Transverse colon (tissue), 4 donors: ENCODE data around the gene STAB1. TPM values are rescaled to one million over a fixed set of nuclear protein-coding genes. Genes with fewer than 3 reads are reported as not detected.

Experiments used
- DNase-seq: peaks from one replicate; pipeline ENCODE4 v3.0.0-alpha.2; 2019
- H3K27ac ChIP-seq, 4 donors: fragments of 200-600 bp; sonication (generic); 2 replicates each; pipeline ENCODE4 v1.5.1; 2016 to 2018; ENCODE audit warnings: inconsistent platforms in 4 of 4
- H3K27me3 ChIP-seq: fragments of 200-600 bp; sonication (generic); 2 replicates; pipeline ENCODE4 v1.5.1; 2017; ENCODE audit warnings: inconsistent platforms
- H3K36me3 ChIP-seq, 4 donors: fragments of 200-600 bp; sonication (generic); 2 replicates each; pipeline ENCODE4 v1.5.1; 2017 to 2019; ENCODE audit warnings: inconsistent platforms in 4 of 4
- H3K4me1 ChIP-seq, 4 donors: fragments of 200-600 bp; sonication (generic); 2 replicates each; pipeline ENCODE4 v1.5.1; 2017 to 2020; ENCODE audit warnings: inconsistent platforms in 4 of 4
- H3K4me3 ChIP-seq, 4 donors: fragments of 200-600 bp; sonication (generic); 1 replicate in 1 of 4; 2 replicates in 3 of 4; pipeline versions ENCODE4 v1.5.1 to v1.6.1; 2017 to 2019; ENCODE audit warnings: inconsistent platforms in 4 of 4
- H3K9me3 ChIP-seq, 2 donors: fragments of 200-600 bp; sonication (generic); 2 replicates each; pipeline ENCODE4 v1.5.1; 2017 to 2019; ENCODE audit warnings: inconsistent platforms in 2 of 2
- EP300 ChIP-seq: sonication (generic); formaldehyde crosslinking; IDR thresholded peaks from one replicate; pipeline ENCODE4 v1.6.1; 2017; ENCODE audit warnings: antibody characterized with exemption, low read depth
- POLR2A ChIP-seq: fragments of 450-650 bp; IDR thresholded peaks from one replicate; pipeline ENCODE4 v1.6.1; 2016; ENCODE audit warnings: antibody characterized with exemption, mild to moderate bottlenecking, moderate library complexity
- POLR2AphosphoS5 ChIP-seq, 3 donors: sonication (generic); formaldehyde crosslinking; IDR thresholded peaks; one replicate each; pipeline ENCODE4 v1.6.1; 2016; ENCODE audit warnings: antibody characterized with exemption in 3 of 3
- WGBS, 2 donors: methylation state at CpG; one replicate each; pipeline ENCODE4 v1.1.5; 2018; ENCODE audit warnings: low coverage in 1 of 2; 5-methylcytosine and 5-hydroxymethylcytosine counted together
- in situ Hi-C, 4 donors: fragments of 200-750 bp; cut with MboI; loops; one replicate each; pipeline versions ENCODE4 v1.15.0 to v1.15.1; 2017; ENCODE audit warnings: low sequenced_read_pairs in 3 of 4, low pct_ligation_motif_present in 1 of 4, low pct_unique_long_range_greater_than_20kb in 1 of 4
- intact Hi-C: fragments of 100-400 bp; cut with DNase I; formaldehyde crosslinking; loops from one replicate; pipeline ENCODE4 v1.15.1; 2023; ENCODE audit warnings: low total_unique reads
- total RNA-seq, 4 donors: library from RNA; depleted of rRNA; stranded (reverse); fragments of >200 nt; gene quantifications; one replicate each; pipeline ENCODE4 v1.1.0, GENCODE V29; 2016
- TF ChIP-seq, protein P1 (sequence below), 5 experiments: fragments of 200-600 bp in 3 of 5; fragments of 450-650 bp in 2 of 5; sonication (generic) in 3 of 5; IDR thresholded peaks; 1 replicate in 2 of 5; 2 replicates in 3 of 5; pipeline ENCODE4 v1.5.1; 2016 to 2017; ENCODE audit warnings: antibody characterized with exemption in 5 of 5, inconsistent platforms in 3 of 5, mild to moderate bottlenecking in 2 of 5, moderate library complexity in 1 of 5

Gene STAB1
- total RNA-seq, 4 donors from 2014 or later, result 42.6 to 152 (median 70.3) TPM

DNA sequence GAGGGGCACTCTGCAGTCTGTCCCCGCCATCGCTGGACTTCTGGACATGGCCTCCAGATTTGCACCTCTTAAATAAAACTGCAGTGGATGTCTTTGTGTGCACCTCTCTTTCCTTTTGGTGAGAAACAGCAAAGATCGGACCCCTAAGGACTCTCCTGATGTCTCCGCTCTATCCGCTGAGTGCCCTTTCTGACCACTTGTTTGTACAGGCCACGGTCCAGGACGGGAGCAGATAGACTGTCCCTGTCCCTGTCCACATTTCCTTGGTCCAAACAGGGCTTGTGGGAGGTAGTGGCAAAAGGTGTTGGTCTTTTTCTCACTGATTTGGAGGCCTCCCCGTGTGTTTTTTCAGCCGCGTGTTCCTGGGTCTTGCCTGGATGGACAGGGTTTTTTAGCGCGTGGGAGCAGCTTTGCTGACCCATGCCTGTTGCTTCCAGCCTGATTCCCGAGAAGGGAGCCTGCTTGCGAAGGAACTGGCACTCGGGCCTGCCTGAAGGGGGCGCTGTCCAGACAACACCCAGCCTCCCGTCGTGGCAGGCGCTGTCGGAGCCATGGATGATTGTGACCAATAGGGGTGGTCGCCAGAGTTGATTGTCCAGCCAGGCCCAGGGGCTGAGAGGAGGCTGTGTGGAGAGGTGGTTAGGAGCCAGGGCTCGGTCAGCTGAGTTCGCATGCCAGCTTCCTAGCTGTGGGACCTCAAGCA lies 13.2 kb upstream of the STAB1 start:
- Histone ChIP-seq H3K4me1 (peaks cover 0 to 16% (median 4%) of the 10 kb centered on the region in 4 donors), H3K27ac (no peak overlapping the region), H3K9me3 (no peaks in the 10 kb centered on the region), H3K27me3 (no peaks in the 10 kb centered on the region), H3K4me3 (no peak overlapping the region), H3K36me3 (peaks cover 0 to 53% (median 25%) of the 10 kb centered on the region in 4 donors)
- WGBS, 2 donors, result 91 to 100% methylated on average over 8 to 22 of the region's 23 CpGs
- TF ChIP-seq, protein P1, sequence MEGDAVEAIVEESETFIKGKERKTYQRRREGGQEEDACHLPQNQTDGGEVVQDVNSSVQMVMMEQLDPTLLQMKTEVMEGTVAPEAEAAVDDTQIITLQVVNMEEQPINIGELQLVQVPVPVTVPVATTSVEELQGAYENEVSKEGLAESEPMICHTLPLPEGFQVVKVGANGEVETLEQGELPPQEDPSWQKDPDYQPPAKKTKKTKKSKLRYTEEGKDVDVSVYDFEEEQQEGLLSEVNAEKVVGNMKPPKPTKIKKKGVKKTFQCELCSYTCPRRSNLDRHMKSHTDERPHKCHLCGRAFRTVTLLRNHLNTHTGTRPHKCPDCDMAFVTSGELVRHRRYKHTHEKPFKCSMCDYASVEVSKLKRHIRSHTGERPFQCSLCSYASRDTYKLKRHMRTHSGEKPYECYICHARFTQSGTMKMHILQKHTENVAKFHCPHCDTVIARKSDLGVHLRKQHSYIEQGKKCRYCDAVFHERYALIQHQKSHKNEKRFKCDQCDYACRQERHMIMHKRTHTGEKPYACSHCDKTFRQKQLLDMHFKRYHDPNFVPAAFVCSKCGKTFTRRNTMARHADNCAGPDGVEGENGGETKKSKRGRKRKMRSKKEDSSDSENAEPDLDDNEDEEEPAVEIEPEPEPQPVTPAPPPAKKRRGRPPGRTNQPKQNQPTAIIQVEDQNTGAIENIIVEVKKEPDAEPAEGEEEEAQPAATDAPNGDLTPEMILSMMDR (IDR thresholded peaks at IDR 0.05), result peak in 1 of 5 experiments; percentile 11
- no peak for TF ChIP-seq POLR2AphosphoS5 (IDR thresholded peaks at IDR 0.05)
- TF ChIP-seq EP300, result no peak
- TF ChIP-seq POLR2A, result no peak
- intact Hi-C loops (no loop called here), in situ Hi-C loops (no loop called here)
- DNase-seq, result no peak

DNA sequence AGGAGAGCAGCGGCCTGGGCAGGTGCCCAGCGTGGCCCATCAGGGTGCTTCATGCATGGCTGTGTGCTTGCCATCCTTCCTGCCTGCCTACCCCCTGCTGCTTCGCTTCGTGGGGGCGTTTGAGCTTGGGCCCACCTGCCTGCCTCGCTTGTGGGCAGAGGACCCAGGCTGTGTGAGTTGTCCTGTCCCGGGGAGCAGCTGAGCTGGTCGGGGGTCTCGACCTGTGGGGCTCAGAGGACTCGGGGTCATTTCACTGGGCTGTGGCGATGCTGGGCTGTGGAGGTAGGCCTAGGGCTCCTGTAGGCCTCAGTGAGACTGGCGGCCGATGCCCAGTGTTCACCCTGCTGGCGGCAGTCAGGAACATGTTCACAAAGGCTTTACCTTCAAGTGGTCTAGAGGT lies 12.1 kb upstream of the STAB1 start:
- Histone ChIP-seq H3K36me3 (peaks cover 0 to 46% (median 21%) of the 10 kb centered on the region in 4 donors), H3K4me3 (no peak overlapping the region), H3K27ac (peak overlapping the region in 3 of 4 donors; percentile 20 to 51 (median 46)), H3K27me3 (no peaks in the 10 kb centered on the region), H3K4me1 (peaks cover 0 to 16% (median 4%) of the 10 kb centered on the region in 4 donors), H3K9me3 (no peaks in the 10 kb centered on the region)
- in situ Hi-C loops (no loop called here), intact Hi-C loops (no loop called here)
- TF ChIP-seq, protein P1 (IDR thresholded peaks at IDR 0.05), result no peak
- no peak for TF ChIP-seq POLR2A
- no peak for TF ChIP-seq POLR2AphosphoS5 (IDR thresholded peaks at IDR 0.05)
- no peak for TF ChIP-seq EP300
- no peak for DNase-seq
- 88 to 93% methylated on average over 5 to 14 of the region's 14 CpGs for WGBS, 2 donors

DNA sequence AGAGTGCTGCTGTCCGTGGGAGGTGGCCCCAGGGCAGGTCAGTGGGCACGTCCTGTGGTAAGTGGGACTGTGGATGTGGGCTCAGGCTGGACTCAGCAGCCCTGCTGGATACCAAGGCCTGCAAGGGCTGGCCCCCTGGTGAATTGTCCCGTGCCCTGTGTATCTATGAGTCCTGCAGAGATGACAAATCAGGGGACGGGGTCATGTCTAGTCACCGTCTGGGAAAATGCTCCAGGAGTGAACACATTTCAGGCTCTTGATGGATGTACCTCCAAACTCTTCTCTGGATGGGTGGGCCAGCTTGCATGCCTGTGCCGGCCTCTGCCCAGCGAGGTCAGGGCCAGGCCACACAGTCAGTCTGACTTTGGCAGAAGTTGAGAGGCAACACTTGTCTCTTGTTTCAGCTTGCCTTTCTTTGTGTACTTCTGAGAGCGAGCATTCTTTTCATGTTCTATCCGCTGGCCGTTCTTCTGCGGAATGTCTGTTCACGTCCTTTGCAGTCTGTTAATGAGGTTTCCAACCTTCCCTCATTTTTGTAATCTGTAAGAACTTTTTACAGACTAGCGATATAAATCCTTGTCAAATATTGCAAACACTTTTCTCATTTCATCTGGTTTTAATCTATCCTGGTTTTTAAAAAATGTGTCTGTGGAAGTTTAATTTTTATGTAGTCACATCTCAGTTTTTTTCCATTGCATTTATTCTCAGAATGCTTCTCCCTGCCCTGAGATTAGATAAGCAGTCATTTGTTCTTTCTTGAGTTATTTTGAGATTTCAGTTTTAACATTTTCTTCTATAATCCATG lies 11.4 kb upstream of the STAB1 start:
- Histone ChIP-seq H3K27me3 (no peaks in the 10 kb centered on the region), H3K4me3 (no peak overlapping the region), H3K36me3 (peaks cover 0 to 46% (median 21%) of the 10 kb centered on the region in 4 donors), H3K4me1 (peaks cover 0 to 16% (median 4%) of the 10 kb centered on the region in 4 donors), H3K27ac (peak overlapping the region in 3 of 4 donors; percentile 23 to 51 (median 46)), H3K9me3 (no peaks in the 10 kb centered on the region)
- in situ Hi-C loops, result no loop called here
- intact Hi-C loops, result no loop called here
- WGBS, 2 donors, result 79% methylated on average over 13 of the region's 13 CpGs; no CpG with 5 or more reads in 1 of the 2 donors
- no peak for DNase-seq
- TF ChIP-seq, protein P1 (IDR thresholded peaks at IDR 0.05), result no peak
- TF ChIP-seq EP300, result no peak
- TF ChIP-seq POLR2A, result no peak
